Smooth muscle cell (in vitro differentiated cells): ENCODE data around the gene PRKCB. TPM values are rescaled to one million over a fixed set of nuclear protein-coding genes. Genes with fewer than 3 reads are reported as not detected.
"Not testable (repeated sequence)": the region's sequence is repeated elsewhere in the genome, so short reads cannot be mapped to it uniquely, and the experiment has no call there.

Source experiments
- DNase-seq: peaks from one replicate; lab custom pipeline; 2025; ENCODE audit not compliant: unreplicated experiment; lab: John Stamatoyannopoulos, UW
- H2AFZ ChIP-seq: fragments of 200-600 bp; sonication (generic); 2 replicates; pipeline ENCODE4 v1.6.0; 2016; ENCODE audit warnings: antibody characterized with exemption, low read depth, mild to moderate bottlenecking
- H3F3A ChIP-seq: fragments of 200-600 bp; sonication (generic); 2 replicates; pipeline ENCODE4 v1.6.0; 2017; ENCODE audit warnings: antibody characterized with exemption, low read depth
- H3K27ac ChIP-seq: fragments of 200-600 bp; sonication (generic); 2 replicates; pipeline ENCODE4 v1.5.1; 2016; ENCODE audit warnings: low read depth, mild to moderate bottlenecking
- H3K27me3 ChIP-seq: fragments of 200-600 bp; sonication (generic); 2 replicates; pipeline ENCODE4 v1.6.1; 2016; ENCODE audit warnings: low read depth, mild to moderate bottlenecking
- H3K36me3 ChIP-seq: fragments of 200-600 bp; sonication (generic); 2 replicates; pipeline ENCODE4 v1.5.1; 2016; ENCODE audit warnings: low read depth
- H3K4me1 ChIP-seq: fragments of 200-600 bp; sonication (generic); 2 replicates; pipeline ENCODE4 v1.5.1; 2016; ENCODE audit warnings: low read depth
- H3K4me2 ChIP-seq: fragments of 200-600 bp; sonication (generic); 2 replicates; pipeline ENCODE4 v1.6.0; 2016; ENCODE audit warnings: mild to moderate bottlenecking
- H3K4me3 ChIP-seq: fragments of 200-600 bp; sonication (generic); 2 replicates; pipeline ENCODE4 v1.5.1; 2016; ENCODE audit warnings: mild to moderate bottlenecking
- H3K79me2 ChIP-seq: fragments of 200-600 bp; sonication (generic); 2 replicates; pipeline ENCODE4 v1.6.0; 2016; ENCODE audit warnings: low read depth, mild to moderate bottlenecking
- H3K9ac ChIP-seq: fragments of 200-600 bp; sonication (generic); 2 replicates; pipeline ENCODE4 v1.6.0; 2016; ENCODE audit warnings: low read depth
- H3K9me3 ChIP-seq: fragments of 200-600 bp; sonication (generic); replicated peaks from 2 replicates; pipeline ENCODE4 v1.5.1; 2016; ENCODE audit warnings: low read depth
- H4K20me1 ChIP-seq: fragments of 200-600 bp; sonication (generic); 2 replicates; pipeline ENCODE4 v1.6.0; 2016; ENCODE audit warnings: low read depth
- WGBS: methylation state at CpG from one replicate; pipeline ENCODE4 v1.1.7; 2016; ENCODE audit warnings: low lambda C conversion rate; 5-methylcytosine and 5-hydroxymethylcytosine counted together
- polyA plus RNA-seq: library from polyadenylated mRNA; unstranded; fragments of >200 nt; fragmentation: Nextera tagmentation; extraction: Ambion mirVana; gene quantifications from 2 replicates; pipeline ENCODE4 v1.2.1, GENCODE V29; 2016
- total RNA-seq: library from RNA; depleted of rRNA; stranded (reverse); fragments of >200 nt; gene quantifications from 2 replicates; pipeline ENCODE4 v1.2.3, GENCODE V29; 2014
- TF ChIP-seq, protein P1 (sequence below): fragments of 200-600 bp; sonication (generic); IDR thresholded peaks from 2 replicates; pipeline ENCODE4 v1.5.1; 2017; ENCODE audit warnings: borderline replicate concordance, mild to moderate bottlenecking, antibody characterized with exemption; ENCODE audit not compliant: insufficient read depth, poor library complexity, severe bottlenecking

PRKCB gene
- total and polyA plus RNA-seq, 2 experiments from 2014 or later = 0.36 TPM; not detected in 1

DNA sequence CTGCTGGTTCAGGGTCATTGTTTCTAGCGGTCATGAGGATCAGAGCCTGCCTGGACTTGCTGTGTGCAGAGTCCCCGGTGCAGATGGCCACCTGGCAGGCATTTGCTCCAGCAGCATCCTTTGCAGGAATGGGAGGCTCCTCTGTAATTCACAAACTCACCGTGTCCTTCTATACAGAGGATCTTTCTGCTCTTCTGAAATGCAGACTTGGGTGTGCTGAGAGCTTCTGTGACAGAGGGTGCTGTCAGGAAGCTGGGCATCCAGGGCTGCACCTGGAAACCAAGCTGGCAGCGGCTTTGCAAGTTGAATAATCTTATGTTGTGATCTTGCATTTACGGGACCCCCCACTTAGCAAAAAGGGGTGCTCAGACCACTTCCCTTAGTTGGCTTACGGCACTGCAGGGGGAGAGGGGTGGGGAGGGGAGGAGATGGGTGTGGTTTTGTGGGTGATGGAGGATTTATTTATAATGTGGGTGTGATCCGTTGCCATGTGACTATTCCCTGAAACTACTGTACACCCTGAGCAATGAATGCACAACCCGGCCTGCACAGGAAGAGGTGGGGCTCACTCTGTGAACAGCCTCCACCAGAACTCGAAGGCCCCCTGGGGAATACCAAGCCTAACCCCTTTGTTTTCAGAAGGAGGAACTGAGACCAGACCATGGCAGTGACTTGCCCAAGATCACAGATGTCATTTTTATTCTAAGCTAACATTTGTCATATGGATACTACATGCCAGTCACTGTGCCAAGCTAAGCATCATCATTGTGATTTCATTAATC lies 178.3 kb downstream of the PRKCB start:
- no peaks in the 10 kb centered on the region for H3K79me2 ChIP-seq
- H4K20me1 ChIP-seq = no peaks in the 10 kb centered on the region
- 73% methylated on average over 9 of the region's 9 CpGs for WGBS
- H3K4me2 ChIP-seq = no peak overlapping the region
- H3K4me3 ChIP-seq = no peak overlapping the region
- H3K27ac ChIP-seq = no peak overlapping the region
- no peaks in the 10 kb centered on the region for H3K4me1 ChIP-seq
- no peak overlapping the region for H2AFZ ChIP-seq
- no peaks in the 10 kb centered on the region for H3K36me3 ChIP-seq
- peaks cover 10% of the 10 kb centered on the region for H3K27me3 ChIP-seq
- DNase-seq = no peak
- no peaks in the 10 kb centered on the region for H3K9me3 ChIP-seq
- TF ChIP-seq, protein P1, sequence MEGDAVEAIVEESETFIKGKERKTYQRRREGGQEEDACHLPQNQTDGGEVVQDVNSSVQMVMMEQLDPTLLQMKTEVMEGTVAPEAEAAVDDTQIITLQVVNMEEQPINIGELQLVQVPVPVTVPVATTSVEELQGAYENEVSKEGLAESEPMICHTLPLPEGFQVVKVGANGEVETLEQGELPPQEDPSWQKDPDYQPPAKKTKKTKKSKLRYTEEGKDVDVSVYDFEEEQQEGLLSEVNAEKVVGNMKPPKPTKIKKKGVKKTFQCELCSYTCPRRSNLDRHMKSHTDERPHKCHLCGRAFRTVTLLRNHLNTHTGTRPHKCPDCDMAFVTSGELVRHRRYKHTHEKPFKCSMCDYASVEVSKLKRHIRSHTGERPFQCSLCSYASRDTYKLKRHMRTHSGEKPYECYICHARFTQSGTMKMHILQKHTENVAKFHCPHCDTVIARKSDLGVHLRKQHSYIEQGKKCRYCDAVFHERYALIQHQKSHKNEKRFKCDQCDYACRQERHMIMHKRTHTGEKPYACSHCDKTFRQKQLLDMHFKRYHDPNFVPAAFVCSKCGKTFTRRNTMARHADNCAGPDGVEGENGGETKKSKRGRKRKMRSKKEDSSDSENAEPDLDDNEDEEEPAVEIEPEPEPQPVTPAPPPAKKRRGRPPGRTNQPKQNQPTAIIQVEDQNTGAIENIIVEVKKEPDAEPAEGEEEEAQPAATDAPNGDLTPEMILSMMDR = no peak
- H3F3A ChIP-seq = no peaks in the 10 kb centered on the region
- no peak overlapping the region for H3K9ac ChIP-seq

DNA sequence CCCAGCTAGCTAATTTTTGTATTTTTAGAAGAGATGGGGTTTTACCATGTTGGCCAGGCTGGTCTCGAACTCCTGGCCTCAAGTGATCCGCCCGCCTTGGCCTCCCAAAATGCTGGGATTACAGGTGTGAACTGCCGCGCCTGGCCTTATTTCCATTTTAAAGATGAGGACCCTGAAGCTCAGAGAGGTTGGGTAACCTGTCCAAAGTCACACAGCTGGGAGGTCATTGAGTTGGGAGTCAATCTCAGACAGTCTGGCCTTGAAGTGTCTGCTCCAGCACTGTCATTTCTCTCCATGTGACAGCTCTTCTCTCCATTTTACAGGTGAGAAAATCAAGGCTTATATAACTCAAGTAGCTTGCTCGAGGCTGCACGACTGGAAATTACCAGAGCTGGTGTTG lies 179.2 kb downstream of the PRKCB start:
- not testable (repeated sequence) for H2AFZ ChIP-seq, H3K4me1 ChIP-seq, H3F3A ChIP-seq, H3K79me2 ChIP-seq, H3K27me3 ChIP-seq, H3K27ac ChIP-seq, H4K20me1 ChIP-seq, DNase-seq, H3K4me2 ChIP-seq, H3K9me3 ChIP-seq, H3K9ac ChIP-seq, H3K36me3 ChIP-seq, H3K4me3 ChIP-seq
- 85% methylated on average over 7 of the region's 7 CpGs for WGBS

DNA sequence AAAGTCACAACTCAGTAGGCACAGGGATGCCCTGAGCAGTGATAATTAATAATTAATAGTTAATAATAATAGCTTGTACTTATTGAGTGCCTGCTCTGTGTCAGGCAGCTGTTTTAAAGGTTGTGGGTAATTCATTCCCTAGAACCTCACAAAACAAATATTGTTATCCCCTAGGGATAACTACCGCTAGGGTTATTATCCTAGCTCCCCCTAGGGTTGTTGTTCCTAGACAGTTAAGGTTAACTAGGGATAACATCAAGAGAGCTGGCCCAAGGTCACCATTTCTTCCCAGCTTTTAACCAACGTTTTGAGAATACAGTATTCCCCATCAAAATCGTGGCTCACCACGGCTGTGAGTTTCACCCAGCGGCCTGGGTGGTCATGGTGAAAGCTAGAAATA lies 180.1 kb downstream of the PRKCB start:
- Histone ChIP-seq H4K20me1 (no peaks in the 10 kb centered on the region), H2AFZ (no peak overlapping the region), H3F3A (no peaks in the 10 kb centered on the region), H3K79me2 (no peaks in the 10 kb centered on the region), H3K4me1 (no peaks in the 10 kb centered on the region), H3K9ac (no peak overlapping the region), H3K36me3 (no peaks in the 10 kb centered on the region), H3K27me3 (peaks cover 10% of the 10 kb centered on the region), H3K9me3 (no peaks in the 10 kb centered on the region), H3K4me3 (no peak overlapping the region), H3K4me2 (no peak overlapping the region), H3K27ac (no peak overlapping the region)
- no peak for DNase-seq
- TF ChIP-seq, protein P1 = no peak
- 59% methylated on average over 5 of the region's 5 CpGs for WGBS

DNA sequence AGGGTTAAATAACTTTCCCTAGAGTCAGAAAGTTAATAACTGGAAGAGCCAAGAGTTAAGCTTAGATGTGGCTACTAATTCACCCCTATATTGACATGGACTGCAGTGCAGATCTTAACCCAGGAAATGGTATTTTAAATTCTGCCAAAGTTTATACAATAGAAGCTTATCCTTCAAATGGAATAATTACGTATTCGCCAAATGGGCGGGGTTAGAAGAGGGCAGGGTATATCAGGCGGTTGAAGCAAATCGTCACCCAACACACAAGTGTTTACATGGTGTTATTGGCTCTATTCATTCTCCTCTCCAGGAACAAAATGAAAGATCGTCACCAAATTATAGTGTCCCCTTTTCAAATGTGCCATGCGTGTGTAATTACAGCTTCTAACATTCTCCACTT lies 182.7 kb downstream of the PRKCB start:
- WGBS = 87% methylated on average over 7 of the region's 7 CpGs
- Histone ChIP-seq H2AFZ (no peak overlapping the region), H3K79me2 (no peaks in the 10 kb centered on the region), H3K4me2 (no peak overlapping the region), H3K4me3 (no peak overlapping the region), H3K4me1 (no peaks in the 10 kb centered on the region), H3K9me3 (no peaks in the 10 kb centered on the region), H3K27me3 (peaks cover 10% of the 10 kb centered on the region), H3K9ac (no peak overlapping the region), H3K36me3 (no peaks in the 10 kb centered on the region), H4K20me1 (no peaks in the 10 kb centered on the region), H3K27ac (no peak overlapping the region), H3F3A (no peaks in the 10 kb centered on the region)
- TF ChIP-seq, protein P1 = no peak
- DNase-seq = no peak
